GM12878 (cell line): ENCODE results near the gene CLASRP. TPM values are rescaled to one million over a fixed set of nuclear protein-coding genes. Genes with fewer than 3 reads are reported as not detected.

Experiments
- ATAC-seq: fragments of 200-7000 bp; cut with Tn5 transposase; 3 replicates; pipeline ENCODE4 v1.9.1; 2020; ENCODE audit warnings: mild to moderate bottlenecking, moderate library complexity
- BruUV-seq: library from RNA; stranded (reverse); fragments of 400-500 nt; replicated peaks from 2 replicates; lab custom pipeline; 2021; lab: Mats Ljungman, UMichigan
- CTCF ChIA-PET: fragments of 300-600 bp; sonication (Branson Sonifier 250); formaldehyde crosslinking; extraction: SDS; loops from one replicate; lab custom pipeline; 2021; ENCODE audit warnings: inconsistent platforms; lab: Yijun Ruan, JAX
- POLR2A ChIA-PET: fragments of 350-600 bp; formaldehyde crosslinking; extraction: SDS; loops from one replicate; lab custom pipeline; 2021; ENCODE audit warnings: inconsistent platforms; lab: Charles Lee
- RAD21 ChIA-PET: fragments of 300-600 bp; sonication (Branson Sonifier 250); formaldehyde crosslinking; loops from one replicate; lab custom pipeline; 2023; ENCODE audit warnings: antibody characterized with exemption; ENCODE audit not compliant: unreplicated experiment; lab: Charles Lee
- SMC1A ChIA-PET: fragments of 300-600 bp; sonication (Branson Sonifier 250); formaldehyde crosslinking; loops from one replicate; lab custom pipeline; 2023; ENCODE audit not compliant: unreplicated experiment, uncharacterized antibody; lab: Charles Lee
- DNase-seq: peaks from one replicate; pipeline ENCODE4 v3.0.0-alpha.2; 2011; ENCODE audit warnings: low read depth, low spot score
- FAIRE-seq: peaks from 3 replicates; lab custom pipeline; 2011; peaks lifted over from hg19 to GRCh38; lab: Jason Lieb, UNC
- H2AFZ ChIP-seq: 2 replicates; pipeline ENCODE4 v1.6.0; 2011; ENCODE audit warnings: low read depth, low read length, control low read depth; ENCODE audit not compliant: control insufficient read depth
- H3K27ac ChIP-seq: 2 replicates; pipeline ENCODE4 v1.5.1; 2011; ENCODE audit warnings: control low read depth; ENCODE audit not compliant: control insufficient read depth, insufficient read depth
- H3K27me3 ChIP-seq, 2 experiments: replicated peaks in 1 of 2; 2 replicates each; pipeline versions ENCODE4 v1.6.0 to v1.6.1; 2011; ENCODE audit warnings: low read length in 1 of 2; ENCODE audit not compliant: control insufficient read depth in 2 of 2, insufficient read depth in 2 of 2
- H3K36me3 ChIP-seq, 2 experiments: 2 replicates each; pipeline ENCODE4 v1.5.1; 2011; ENCODE audit warnings: low read length in 1 of 2; ENCODE audit not compliant: control insufficient read depth in 2 of 2, insufficient read depth in 2 of 2
- H3K4me1 ChIP-seq: 2 replicates; pipeline ENCODE4 v1.6.1; 2011; ENCODE audit warnings: mild to moderate bottlenecking, low read length, moderate library complexity, mixed read lengths; ENCODE audit not compliant: control insufficient read depth, insufficient read depth
- H3K4me2 ChIP-seq: 2 replicates; pipeline ENCODE4 v1.6.0; 2011; ENCODE audit warnings: control low read depth; ENCODE audit not compliant: control insufficient read depth, insufficient read depth
- H3K4me3 ChIP-seq: fragments of 200-600 bp; sonication (generic); 2 replicates; pipeline ENCODE4 v1.5.1; 2016
- H3K79me2 ChIP-seq: 2 replicates; pipeline ENCODE4 v1.6.0; 2011; ENCODE audit warnings: low read length; ENCODE audit not compliant: control insufficient read depth, insufficient read depth
- H3K9ac ChIP-seq: 2 replicates; pipeline ENCODE4 v1.8.0; 2011; ENCODE audit warnings: low read length, control low read depth, mixed read lengths; ENCODE audit not compliant: control insufficient read depth, insufficient read depth
- H3K9me3 ChIP-seq: replicated peaks from 3 replicates; pipeline ENCODE4 v1.5.1; 2011; ENCODE audit warnings: mild to moderate bottlenecking, low read length; ENCODE audit not compliant: control insufficient read depth, insufficient read depth
- H4K20me1 ChIP-seq: 2 replicates; pipeline ENCODE4 v1.6.0; 2011; ENCODE audit not compliant: control insufficient read depth, insufficient read depth
- BMI1 ChIP-seq: fragments of 450-650 bp; IDR thresholded peaks from 2 replicates; pipeline ENCODE4 v1.6.1; 2016; ENCODE audit warnings: mild to moderate bottlenecking, moderate library complexity, borderline replicate concordance
- CBX3 ChIP-seq: fragments of 200-600 bp; sonication (generic); IDR thresholded peaks from 2 replicates; pipeline ENCODE4 v1.6.1; 2016; ENCODE audit warnings: low read depth, borderline replicate concordance
- FOXK2 ChIP-seq: fragments of 450-650 bp; IDR thresholded peaks from 2 replicates; pipeline ENCODE4 v1.6.1; 2017; ENCODE audit warnings: mild to moderate bottlenecking, moderate library complexity
- FOXM1 ChIP-seq: IDR thresholded peaks from 2 replicates; pipeline ENCODE4 v1.6.1; 2012; ENCODE audit warnings: low read depth, mild to moderate bottlenecking, inconsistent platforms, low read length, moderate library complexity
- GATAD2B ChIP-seq: fragments of 450-650 bp; conservative IDR thresholded peaks from 2 replicates; pipeline ENCODE4 v1.6.1; 2017; ENCODE audit warnings: low read depth, mild to moderate bottlenecking, moderate library complexity
- MYB ChIP-seq: fragments of 150-350 bp; IDR thresholded peaks from 2 replicates; pipeline ENCODE4 v1.6.1; 2014; ENCODE audit warnings: mild to moderate bottlenecking, low read depth, low read length, borderline replicate concordance
- RAD51 ChIP-seq: fragments of 450-650 bp; IDR thresholded peaks from 2 replicates; pipeline ENCODE4 v1.6.1; 2016; ENCODE audit warnings: moderate library complexity, mild to moderate bottlenecking, inconsistent platforms
- SP1 ChIP-seq: IDR thresholded peaks from one replicate; pipeline ENCODE4 v1.6.1; 2011; ENCODE audit warnings: low read depth, low read length
- STAT3 ChIP-seq: IDR thresholded peaks from 2 replicates; pipeline ENCODE4 v1.6.1; 2011; ENCODE audit warnings: low read depth, low read length, improper control_type of control experiment
- YBX1 ChIP-seq: fragments of 450-650 bp; IDR thresholded peaks from 2 replicates; pipeline ENCODE4 v1.6.1; 2016; ENCODE audit warnings: antibody characterized with exemption
- ZBTB4 ChIP-seq: fragments of 450-650 bp; formaldehyde crosslinking; IDR thresholded peaks from 2 replicates; pipeline ENCODE4 v1.4.0; 2022; ENCODE audit warnings: mild to moderate bottlenecking, moderate library complexity
- WGBS: methylation state at CpG from one replicate; pipeline ENCODE4 v1.1.6; 2016; ENCODE audit warnings: low lambda C conversion rate; ENCODE audit not compliant: insufficient replicate concordance, insufficient coverage; ENCODE audit errors: missing lambda C conversion rate; 5-methylcytosine and 5-hydroxymethylcytosine counted together
- in situ Hi-C: fragments of 300-500 bp; cut with MboI; formaldehyde crosslinking; loops from 9 replicates; pipeline ENCODE4 v1.14.3; 2018; ENCODE audit warnings: mixed read lengths
- intact Hi-C: fragments of 100-400 bp; cut with micrococcal nuclease; formaldehyde crosslinking; loops from one replicate; pipeline ENCODE4 v1.14.2; 2022; ENCODE audit not compliant: unreplicated experiment
- polyA plus RNA-seq, 11 experiments: library from polyadenylated mRNA; depleted of rRNA in 4 of 11; unstranded in 6 of 11; stranded (reverse) in 5 of 11; fragments of >200 nt; fragmentation: Nextera tagmentation in 4 of 11; fragmentation: Illumina TruSeq in 1 of 11; extraction: Ambion mirVana in 4 of 11; extraction: Trizol in 1 of 11; gene quantifications; 1 replicate in 1 of 11; 2 replicates in 10 of 11; pipeline versions ENCODE4 v1.2.1 to v1.2.3, GENCODE V29; 2011 to 2016; ENCODE audit warnings: inconsistent platforms in 2 of 11, missing spikeins in 2 of 11, low read depth in 1 of 11
- total RNA-seq, 4 experiments: library from RNA; depleted of rRNA in 3 of 4; stranded (reverse); fragments of >200 nt in 3 of 4; fragmentation: Illumina TruSeq in 1 of 4; extraction: Trizol in 1 of 4; gene quantifications; 2 replicates each; pipeline versions ENCODE4 v1.2.1 to v1.2.3, GENCODE V29; 2013 to 2021

Gene CLASRP
- total and polyA plus RNA-seq, 10 of the 15 experiments (the other 5 are each of a cell fraction or from before 2014, with no cell fraction given) = 0.68 to 75.8 (median 30.2) TPM

- Histone ChIP-seq H3K9me3 (peaks cover 1% of the 10 kb centered on the region; the same call in 2 of the 3 replicates), H3K27me3 (no peaks in the 10 kb centered on the region), H3K9ac (peak overlapping the region; percentile 35; the same call in 1 of the 2 replicates), H3K4me1 (peaks cover 9% of the 10 kb centered on the region), H4K20me1 (peaks cover 6% of the 10 kb centered on the region; the same call in 1 of the 2 replicates), H2AFZ (no peak overlapping the region), H3K79me2 (peaks cover 69% of the 10 kb centered on the region), H3K4me3 (peak overlapping the region; percentile 93)
- BruUV-seq = no TSS peak
- ChIA-PET SMC1A (interaction anchor here (1.0 kb wide), 1 partner anchor 48 kb away, joined by 3 read pairs; no protein-coding TSS in a partner anchor), RAD21 (interaction anchor here (1.2 to 1.5 kb wide), 2 partner anchors 36 to 91 kb away, joined by 3 read pairs; no protein-coding TSS in a partner anchor), CTCF (interaction anchor here (1.5 kb wide), 1 partner anchor 29 kb away, joined by 5 read pairs; no protein-coding TSS in a partner anchor), POLR2A (no interaction called here)
- DNase-seq (no peak), FAIRE-seq (no peak)
- intact Hi-C loops = loop anchor here (10.0 kb wide), 2 partner anchors 239 to 389 kb away; no protein-coding TSS in a partner anchor
- TF ChIP-seq FOXK2 (no peak), CBX3 (no peak), GATAD2B (no peak), ZBTB4 (CRISPR knock-in tag) (no peak), YBX1 (no peak), RAD51 (no peak), BMI1 (no peak), SP1 (no peak), STAT3 (no peak), FOXM1 (no peak), MYB (no peak)
- TF ChIP-seq, all 136 proteins: peak for 0
- H3K36me3 ChIP-seq = peaks cover 6 to 14% of the 10 kb centered on the region in 2 experiments
- in situ Hi-C loops = no loop called here
- H3K4me2 ChIP-seq = peak overlapping the region; percentile 76
- 84% methylated on average over 13 of the region's 14 CpGs for WGBS
- H3K27ac ChIP-seq = no peak overlapping the region
- ATAC-seq = no peak
Measured at GRCh38 chr19:45095496-45096413, 56.9 kb downstream of the CLASRP start.
